ENCODE data around the gene TAF1D.
A peak's percentile ranks its signal among the peaks of the same experiment; 100 is the strongest.

TAF1D gene

GRCh38 chr11:93718057-93718563 is 23.2 kb downstream of the TAF1D start:
- DNase-seq = no peak

DNA sequence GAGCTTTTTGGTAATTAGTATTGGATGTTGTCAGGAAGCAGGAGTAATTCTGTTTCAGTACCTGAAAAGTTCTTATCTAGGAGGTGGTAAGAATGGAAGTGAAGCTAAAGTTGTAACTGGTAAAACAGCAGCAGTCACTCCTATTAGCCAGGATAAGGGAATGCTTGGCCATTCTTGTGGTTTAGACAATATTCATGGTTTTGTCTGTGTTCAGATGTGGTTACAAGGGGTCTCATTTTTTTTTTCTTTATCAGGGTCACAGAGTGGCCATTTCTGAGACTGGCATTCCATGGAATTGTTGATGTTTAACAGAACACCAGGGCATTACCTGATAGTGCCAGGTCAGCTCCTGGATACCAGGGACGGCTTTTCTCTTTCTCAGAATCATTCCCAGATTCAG is 23.8 kb downstream of the TAF1D start:
- no peak for DNase-seq

DNA sequence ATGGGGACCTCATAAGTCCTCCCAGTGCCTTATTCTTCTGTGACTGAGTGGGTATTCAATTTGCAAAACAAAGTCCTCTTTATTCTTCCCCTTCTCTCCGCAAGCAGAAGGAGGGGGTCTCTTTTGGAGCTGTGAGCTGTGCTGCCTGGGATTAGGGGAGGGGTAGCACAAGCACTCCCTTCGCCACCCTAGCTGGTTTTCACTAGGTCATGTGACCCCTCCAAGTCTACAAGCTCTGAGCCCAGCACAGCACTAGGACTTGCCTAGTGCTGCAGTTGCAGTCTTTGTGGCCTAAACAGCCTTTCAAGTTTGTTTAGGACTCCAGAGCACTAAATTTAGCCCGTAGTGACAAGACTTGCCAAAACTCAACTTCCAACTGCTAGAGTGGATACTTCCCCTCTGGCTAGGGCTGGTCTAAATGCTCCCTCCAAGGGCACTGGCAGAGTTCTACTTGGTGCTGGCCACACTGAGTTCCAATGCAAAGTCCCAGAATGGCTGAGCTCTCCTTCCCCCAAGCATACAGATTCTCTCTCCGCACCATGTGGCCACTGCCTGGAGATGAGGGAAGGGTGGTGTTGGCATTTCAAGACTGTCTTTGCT is 25.4 kb downstream of the TAF1D start:
- DNase-seq = no peak

DNA sequence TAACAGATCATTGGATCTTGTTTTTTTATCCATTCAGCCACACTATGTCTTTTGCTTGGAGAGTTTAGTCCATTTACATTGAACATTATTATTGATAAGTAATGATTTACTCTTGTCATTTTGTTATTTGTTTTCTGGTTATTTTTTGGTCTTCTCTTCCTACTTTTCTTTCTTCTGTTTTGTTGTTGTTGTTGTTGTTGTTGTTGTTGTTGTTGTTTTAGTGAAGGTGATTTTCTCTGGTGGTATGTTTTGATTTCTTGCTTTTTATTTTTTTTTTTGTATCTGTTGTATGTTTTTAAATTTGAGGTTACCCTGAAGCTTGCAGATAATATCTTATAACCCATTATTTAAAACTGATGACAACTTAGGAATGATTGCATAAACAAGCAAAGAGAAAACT is 28.6 kb downstream of the TAF1D start:
- no peak for DNase-seq

- DNase-seq = no peak
Measured at GRCh38 chr11:93710239-93710638, 31.1 kb downstream of the TAF1D start.

GRCh38 chr11:93704237-93704636 is 37.1 kb downstream of the TAF1D start:
- no peak for DNase-seq

DNA sequence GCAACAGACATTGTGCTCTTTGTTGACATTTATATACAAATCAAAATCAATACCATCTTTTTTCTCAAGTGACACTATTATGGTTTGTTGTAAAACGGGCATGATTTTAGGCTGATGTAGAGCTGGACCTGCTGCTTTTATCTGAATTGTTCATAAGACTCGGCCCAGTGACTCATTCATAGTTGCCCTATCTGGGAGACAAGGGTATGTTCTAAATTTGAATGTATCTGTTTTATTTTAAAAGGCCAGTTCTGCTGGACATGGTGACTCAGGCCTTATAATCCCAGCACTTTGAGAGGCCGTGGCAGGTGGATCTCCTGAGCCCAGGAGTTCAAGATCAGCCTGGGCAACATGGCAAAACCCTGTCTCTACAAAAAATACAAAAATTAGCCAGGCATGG is 40.5 kb downstream of the TAF1D start:
- no peak for DNase-seq

DNA sequence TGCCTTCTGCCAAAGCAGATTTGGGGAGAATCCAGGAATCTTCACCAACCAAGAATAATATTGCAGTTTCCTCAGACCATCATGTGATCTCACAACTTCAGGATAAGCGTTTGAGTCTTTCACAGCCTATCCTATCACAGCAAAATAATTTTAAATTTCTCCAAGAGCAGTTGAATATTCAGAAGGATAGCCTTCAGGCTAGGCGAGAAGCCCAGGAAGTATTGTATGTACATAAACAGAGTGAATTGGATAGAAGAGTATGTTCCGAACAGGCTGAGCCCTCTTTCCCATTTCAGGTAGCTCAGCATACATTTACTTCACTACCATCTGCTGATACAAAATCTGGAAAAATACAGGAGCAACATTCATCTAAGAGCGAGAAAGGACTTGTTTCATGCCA is 43.7 kb downstream of the TAF1D start:
- no peak for DNase-seq

DNA sequence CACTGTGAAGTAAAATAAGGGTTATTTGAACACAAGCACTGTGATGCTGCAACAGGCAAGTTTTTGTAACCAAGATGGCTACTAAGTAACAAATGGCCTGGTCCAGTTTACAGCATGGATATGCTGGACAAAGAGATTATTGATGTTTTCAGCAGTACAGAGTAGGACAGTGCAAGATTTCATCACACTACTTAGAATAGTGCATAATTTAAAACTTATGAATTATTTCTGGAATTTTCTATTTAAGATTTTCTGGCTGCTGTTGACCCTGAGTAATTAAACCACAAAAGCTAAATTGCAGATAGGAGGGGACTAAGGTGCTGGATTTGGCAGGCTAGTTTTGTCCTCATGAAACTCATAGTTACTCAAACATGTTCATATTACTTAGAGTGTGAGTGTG is 46.7 kb downstream of the TAF1D start:
- no peak for DNase-seq

DNA sequence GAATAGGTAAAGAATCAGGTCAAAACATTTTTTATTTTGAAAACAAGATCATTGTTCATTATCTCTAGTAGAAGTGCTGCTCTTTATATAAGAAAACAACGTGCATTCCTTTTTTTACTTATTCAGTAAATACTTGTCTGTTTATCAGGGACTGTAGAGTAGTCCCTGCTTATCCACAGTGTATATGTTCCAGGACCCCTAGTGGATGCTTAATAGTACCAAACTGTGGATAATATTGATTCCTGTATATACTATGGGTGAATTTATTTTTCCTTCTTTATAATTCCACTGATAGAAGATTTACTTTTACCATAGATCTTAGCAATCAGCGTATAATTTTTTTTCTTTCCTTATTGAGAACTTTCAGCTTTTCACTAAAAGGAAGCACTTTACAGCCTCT is 47.2 kb downstream of the TAF1D start:
- DNase-seq = no peak

DNA sequence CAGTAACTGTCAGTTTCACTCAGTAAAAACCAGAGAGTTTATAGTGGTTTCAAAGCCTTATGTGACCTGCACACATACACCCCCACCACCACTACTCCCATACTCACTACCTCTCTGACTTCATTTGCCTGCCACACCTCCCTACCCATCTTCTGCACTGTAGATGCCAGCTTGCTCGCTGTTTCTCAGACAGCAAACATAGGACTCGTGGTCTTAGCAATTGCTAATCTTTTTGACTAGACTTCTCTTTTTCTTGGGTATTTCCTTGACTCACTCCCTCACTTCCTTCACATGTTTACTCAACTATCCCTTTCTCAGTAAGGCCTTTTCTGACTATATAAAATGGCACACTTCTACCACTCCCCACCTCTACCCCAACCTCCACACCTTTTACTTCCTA is 52.1 kb downstream of the TAF1D start:
- peak; percentile 11 for DNase-seq

- no peak for DNase-seq
Measured at GRCh38 chr11:93686812-93687211, 54.5 kb downstream of the TAF1D start.

- no peak for DNase-seq
Measured at GRCh38 chr11:93686226-93686625, 55.1 kb downstream of the TAF1D start.
